ENCODE results near the gene HOXD12.
A peak's percentile ranks its signal among the peaks of the same experiment; 100 is the strongest.

HOXD12 gene

DNA sequence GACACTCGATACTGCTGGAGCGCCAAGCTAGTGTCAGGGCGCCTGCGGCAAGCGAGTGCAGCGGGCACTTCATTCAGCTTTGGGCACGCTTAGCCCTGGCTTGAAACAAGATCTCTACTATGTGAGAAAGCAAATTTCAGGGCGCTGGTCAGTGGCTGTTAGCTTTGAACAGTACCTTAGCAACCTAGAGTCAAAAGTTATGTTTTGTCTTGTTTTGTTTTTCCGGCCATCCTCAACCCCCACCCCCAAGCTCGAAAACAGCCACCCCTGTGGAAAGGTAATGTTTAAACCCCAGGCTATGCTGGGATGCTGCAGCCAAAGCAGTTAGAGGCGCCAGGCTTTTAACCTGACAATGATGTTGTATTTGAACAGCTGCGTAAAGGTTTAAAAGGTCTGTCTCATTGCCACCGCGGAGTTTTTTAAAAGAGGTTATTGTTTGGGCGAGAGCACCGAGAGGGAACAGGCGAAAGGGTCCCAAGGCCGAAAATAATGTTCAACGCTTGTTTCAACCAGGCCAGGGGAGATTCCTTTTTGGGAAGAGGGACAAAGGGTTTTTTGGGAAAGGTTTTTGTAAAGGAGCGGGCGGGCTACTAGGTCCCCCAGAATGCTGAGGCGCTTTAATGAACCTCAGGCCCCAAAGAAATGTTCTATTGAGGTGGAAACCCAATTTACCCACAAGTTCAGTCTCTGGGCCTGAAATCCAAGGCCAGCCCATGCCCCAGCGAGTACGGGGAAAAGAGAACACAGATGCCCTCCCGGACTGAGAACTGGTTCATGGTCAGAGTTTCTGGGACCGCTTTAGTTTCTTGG, 14.7 kb downstream of the HOXD12 start:
- H3K4me1 ChIP-seq, result peaks cover 0 to 11% (median 7%) of the 10 kb centered on the region in 4 donors
- TF ChIP-seq, protein P1, sequence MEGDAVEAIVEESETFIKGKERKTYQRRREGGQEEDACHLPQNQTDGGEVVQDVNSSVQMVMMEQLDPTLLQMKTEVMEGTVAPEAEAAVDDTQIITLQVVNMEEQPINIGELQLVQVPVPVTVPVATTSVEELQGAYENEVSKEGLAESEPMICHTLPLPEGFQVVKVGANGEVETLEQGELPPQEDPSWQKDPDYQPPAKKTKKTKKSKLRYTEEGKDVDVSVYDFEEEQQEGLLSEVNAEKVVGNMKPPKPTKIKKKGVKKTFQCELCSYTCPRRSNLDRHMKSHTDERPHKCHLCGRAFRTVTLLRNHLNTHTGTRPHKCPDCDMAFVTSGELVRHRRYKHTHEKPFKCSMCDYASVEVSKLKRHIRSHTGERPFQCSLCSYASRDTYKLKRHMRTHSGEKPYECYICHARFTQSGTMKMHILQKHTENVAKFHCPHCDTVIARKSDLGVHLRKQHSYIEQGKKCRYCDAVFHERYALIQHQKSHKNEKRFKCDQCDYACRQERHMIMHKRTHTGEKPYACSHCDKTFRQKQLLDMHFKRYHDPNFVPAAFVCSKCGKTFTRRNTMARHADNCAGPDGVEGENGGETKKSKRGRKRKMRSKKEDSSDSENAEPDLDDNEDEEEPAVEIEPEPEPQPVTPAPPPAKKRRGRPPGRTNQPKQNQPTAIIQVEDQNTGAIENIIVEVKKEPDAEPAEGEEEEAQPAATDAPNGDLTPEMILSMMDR (IDR thresholded peaks at IDR 0.05), result no peak
- H3K9me3 ChIP-seq, result no peaks in the 10 kb centered on the region
- H3K27ac ChIP-seq, result no peak overlapping the region
- intact Hi-C loops (cut with DNase I; ENCODE audit: low total_unique reads), result loop anchor here (10.0 kb wide), 1 partner anchor 1030 kb away; no protein-coding TSS in a partner anchor
- H3K27me3 ChIP-seq, result peaks cover 10 to 100% of the 10 kb centered on the region in 2 donors
- H3K36me3 ChIP-seq, result no peaks in the 10 kb centered on the region
- DNase-seq, result no peak
- no peak overlapping the region for H3K4me3 ChIP-seq

DNA sequence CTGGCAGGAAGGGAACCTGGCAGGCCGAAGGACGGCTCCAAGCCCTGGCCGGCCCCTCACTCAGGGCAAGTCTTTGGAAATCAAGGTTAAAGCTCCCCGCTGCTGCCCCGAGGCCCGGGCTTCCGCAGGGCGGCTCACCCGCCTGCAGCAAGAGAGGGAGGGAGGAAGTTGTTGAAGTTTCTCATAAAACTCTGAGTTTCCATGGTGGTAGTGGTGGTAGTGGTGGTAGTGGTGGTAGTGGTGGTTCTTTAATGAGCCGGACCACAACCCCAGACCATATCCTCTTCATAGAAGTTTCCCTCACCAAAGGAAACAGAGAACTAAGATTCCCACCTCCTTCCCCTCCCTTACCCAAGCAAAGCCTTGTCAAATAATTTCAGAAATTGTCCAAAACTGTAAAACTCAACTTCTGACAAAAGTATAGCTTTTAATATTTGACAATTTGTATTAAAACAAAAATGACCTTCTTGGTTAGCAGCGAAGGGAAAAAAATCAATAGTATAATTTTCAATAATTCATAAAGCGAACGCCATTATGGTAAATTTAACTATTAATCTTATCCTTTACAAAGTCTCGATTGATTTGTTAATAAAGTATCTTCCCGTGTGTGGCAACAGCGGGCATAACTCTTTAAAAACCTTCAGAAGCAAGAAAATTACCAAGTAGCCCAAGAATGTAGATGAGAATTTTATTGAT, 15.5 kb downstream of the HOXD12 start:
- Histone ChIP-seq H3K36me3 (no peaks in the 10 kb centered on the region), H3K27me3 (peaks cover 10 to 100% of the 10 kb centered on the region in 2 donors), H3K4me3 (no peak overlapping the region), H3K9me3 (no peaks in the 10 kb centered on the region), H3K27ac (no peak overlapping the region), H3K4me1 (peaks cover 0 to 11% (median 7%) of the 10 kb centered on the region in 4 donors)
- TF ChIP-seq, protein P1 (IDR thresholded peaks at IDR 0.05), result no peak
- intact Hi-C loops (cut with DNase I; ENCODE audit: low total_unique reads), result loop anchor here (10.0 kb wide), 1 partner anchor 1030 kb away; no protein-coding TSS in a partner anchor
- DNase-seq, result no peak

DNA sequence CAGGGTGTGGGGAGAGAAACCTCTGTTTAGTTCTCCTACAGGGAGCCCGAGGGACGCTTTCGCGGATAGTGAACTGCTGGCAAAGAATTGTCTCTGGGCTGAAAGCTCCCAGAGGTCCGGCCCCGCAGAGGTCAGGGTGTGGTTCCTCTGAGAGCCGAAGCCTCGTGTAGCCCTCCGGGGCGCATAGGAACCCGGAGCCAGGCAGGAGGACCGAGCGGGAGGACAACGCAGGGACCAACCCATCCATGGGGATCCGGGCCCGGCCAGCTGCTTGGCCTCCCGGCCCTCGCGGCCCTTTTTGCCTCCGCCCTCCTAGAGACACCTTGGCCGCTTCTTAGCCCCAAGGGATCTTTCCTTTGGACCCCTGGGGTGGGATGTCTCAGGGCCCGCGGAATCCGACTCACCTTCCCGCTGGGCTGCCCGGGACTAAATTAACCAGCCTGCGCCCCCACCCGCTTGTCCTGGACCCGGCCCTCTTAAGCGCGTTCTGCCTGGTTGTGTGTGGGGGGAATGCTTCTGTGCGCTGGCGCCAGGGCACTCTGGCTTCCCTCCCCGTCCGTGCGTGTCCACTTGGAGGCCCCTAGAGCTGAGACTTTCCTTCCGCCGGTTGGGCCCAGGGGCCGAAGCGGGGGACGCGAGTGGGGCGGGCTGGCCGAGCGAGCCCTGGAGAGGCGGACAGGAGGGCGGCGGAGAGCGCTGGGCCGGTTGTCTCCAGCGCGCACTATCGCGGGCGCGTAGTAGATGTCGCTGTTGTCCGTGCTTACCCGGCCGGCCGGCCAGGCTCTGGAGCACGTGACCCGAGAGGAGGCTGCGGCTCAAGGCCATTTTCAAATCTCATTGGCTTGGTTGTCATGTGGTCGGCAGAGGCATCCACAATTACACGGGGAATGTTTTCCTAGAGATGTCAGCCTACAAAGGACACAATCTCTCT, 16.6 kb downstream of the HOXD12 start, which contains the start of gene HOXD10:
Gene HOXD10, plus strand, starts transcription at position 896 of the 931 bp plus-strand sequence. CDS start 56 bp downstream, outside the sequence.
- no peak for DNase-seq
- H3K4me1 ChIP-seq, result peaks cover 0 to 11% (median 7%) of the 10 kb centered on the region in 4 donors
- no peaks in the 10 kb centered on the region for H3K9me3 ChIP-seq
- H3K27ac ChIP-seq, result no peak within 1 kb of the TSS
- H3K4me3 ChIP-seq, result peak within 1 kb of the TSS in 1 of 2 donors; percentile 12
- intact Hi-C loops (cut with DNase I; ENCODE audit: low total_unique reads), result loop anchor here (10.0 kb wide), 1 partner anchor 1029 kb away; no protein-coding TSS in a partner anchor
- TF ChIP-seq, protein P1 (IDR thresholded peaks at IDR 0.05), result peak; percentile 10 to 23
- peaks cover 10 to 100% of the 10 kb centered on the region in 2 donors for H3K27me3 ChIP-seq
- no peaks in the 10 kb centered on the region for H3K36me3 ChIP-seq

DNA sequence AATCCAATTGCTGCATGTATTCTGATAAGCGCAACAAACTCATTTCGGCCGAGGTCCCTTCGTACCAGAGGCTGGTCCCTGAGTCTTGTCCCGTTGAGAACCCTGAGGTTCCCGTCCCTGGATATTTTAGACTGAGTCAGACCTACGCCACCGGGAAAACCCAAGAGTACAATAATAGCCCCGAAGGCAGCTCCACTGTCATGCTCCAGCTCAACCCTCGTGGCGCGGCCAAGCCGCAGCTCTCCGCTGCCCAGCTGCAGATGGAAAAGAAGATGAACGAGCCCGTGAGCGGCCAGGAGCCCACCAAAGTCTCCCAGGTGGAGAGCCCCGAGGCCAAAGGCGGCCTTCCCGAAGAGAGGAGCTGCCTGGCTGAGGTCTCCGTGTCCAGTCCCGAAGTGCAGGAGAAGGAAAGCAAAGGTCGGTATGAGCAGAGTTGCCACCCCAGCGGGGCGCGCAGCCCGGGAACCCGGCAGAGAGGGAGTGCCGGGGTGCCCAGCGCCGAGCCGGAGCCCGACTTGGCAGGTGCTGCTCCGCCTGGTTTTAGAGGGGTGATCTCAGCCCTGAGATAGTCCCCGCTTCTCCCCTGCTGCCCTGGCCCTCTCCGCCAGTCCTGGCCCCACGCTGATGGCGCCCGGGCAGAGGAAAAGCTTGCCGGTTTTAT, 17.7 kb downstream of the HOXD12 start:
- intact Hi-C loops (cut with DNase I; ENCODE audit: low total_unique reads), result loop anchor here (10.0 kb wide), 1 partner anchor 1028 kb away; no protein-coding TSS in a partner anchor
- no peak overlapping the region for H3K4me3 ChIP-seq
- DNase-seq, result no peak
- peaks cover 14 to 100% of the 10 kb centered on the region in 2 donors for H3K27me3 ChIP-seq
- TF ChIP-seq, protein P1 (IDR thresholded peaks at IDR 0.05), result no peak
- H3K36me3 ChIP-seq, result no peaks in the 10 kb centered on the region
- no peak overlapping the region for H3K27ac ChIP-seq
- peaks cover 0 to 18% (median 13%) of the 10 kb centered on the region in 4 donors for H3K4me1 ChIP-seq
- H3K9me3 ChIP-seq, result no peaks in the 10 kb centered on the region

Measured in tibial artery (tissue), 4 donors.